NCI-H526 treated with DMSO at 0.1 percent for 48 hours (cell line): ENCODE results near the gene CTDP1.
"Not testable (repeated sequence)": the region's sequence is repeated elsewhere in the genome, so short reads cannot be mapped to it uniquely, and the experiment has no call there.

Source experiments
- DNase-seq: peaks from one replicate; lab custom pipeline; 2025; lab: John Stamatoyannopoulos, UW

Gene CTDP1

GRCh38 chr18:79726721-79727120 is 47.1 kb downstream of the CTDP1 start:
- no peak for DNase-seq

- DNase-seq = no peak
These were observed 47.6 kb downstream of the CTDP1 start for GRCh38 chr18:79727211-79727610.

GRCh38 chr18:79728931-79729586 is 49.5 kb downstream of the CTDP1 start:
- DNase-seq = no peak

GRCh38 chr18:79729611-79730010 is 50.0 kb downstream of the CTDP1 start:
- no peak for DNase-seq

- no peak for DNase-seq
These were observed 51.2 kb downstream of the CTDP1 start for GRCh38 chr18:79730804-79731203.

- not testable (repeated sequence) for DNase-seq
These were observed 52.5 kb downstream of the CTDP1 start for GRCh38 chr18:79731881-79732720.

GRCh38 chr18:79732721-79733025 is 53.1 kb downstream of the CTDP1 start:
- DNase-seq = no peak

GRCh38 chr18:79733135-79733701 is 53.6 kb downstream of the CTDP1 start:
- no peak for DNase-seq

GRCh38 chr18:79733986-79734770 is 54.6 kb downstream of the CTDP1 start:
- DNase-seq = no peak

GRCh38 chr18:79735071-79735980 is 55.7 kb downstream of the CTDP1 start:
- DNase-seq = no peak

- DNase-seq = no peak
These were observed 56.6 kb downstream of the CTDP1 start for GRCh38 chr18:79736230-79736629.

- DNase-seq = no peak
These were observed 57.2 kb downstream of the CTDP1 start for GRCh38 chr18:79736846-79737245.

- DNase-seq = no peak
These were observed 57.8 kb downstream of the CTDP1 start for GRCh38 chr18:79737426-79737825.

GRCh38 chr18:79738041-79738461 is 58.4 kb downstream of the CTDP1 start:
- DNase-seq = no peak

- DNase-seq = no peak
These were observed 59.2 kb downstream of the CTDP1 start for GRCh38 chr18:79738581-79739439.

- no peak for DNase-seq
These were observed 59.8 kb downstream of the CTDP1 start for GRCh38 chr18:79739440-79739778.

GRCh38 chr18:79740047-79740446 is 60.4 kb downstream of the CTDP1 start:
- not testable (repeated sequence) for DNase-seq

- no peak for DNase-seq
These were observed 61.1 kb downstream of the CTDP1 start for GRCh38 chr18:79740521-79741361.

GRCh38 chr18:79741362-79741700 is 61.7 kb downstream of the CTDP1 start:
- DNase-seq = no peak

GRCh38 chr18:79742076-79742475 is 62.5 kb downstream of the CTDP1 start:
- DNase-seq = no peak
